Gastrocnemius medialis (tissue), 4 donors: Measurements from ENCODE around the gene MORN3. TPM values are rescaled to one million over a fixed set of nuclear protein-coding genes. Genes with fewer than 3 reads are reported as not detected.
A peak's percentile ranks its signal among the peaks of the same experiment; 100 is the strongest.
"Not testable (repeated sequence)": the region's sequence is repeated elsewhere in the genome, so short reads cannot be mapped to it uniquely, and the experiment has no call there.

Source experiments
- ATAC-seq, 2 donors: fragments of 150-250 bp; one replicate each; pipeline ENCODE4 v1.9.1; 2016
- DNase-seq, 2 donors: peaks; one replicate each; pipeline ENCODE4 v3.0.0-alpha.2; 2019
- H3K27ac ChIP-seq, 4 donors: fragments of 200-600 bp; sonication (generic); 1 replicate in 1 of 4; 2 replicates in 3 of 4; pipeline ENCODE4 v1.5.1; 2016 to 2018; ENCODE audit warnings: mild to moderate bottlenecking in 2 of 4, moderate library complexity in 1 of 4
- H3K27me3 ChIP-seq, 3 donors: fragments of 200-600 bp; sonication (generic) in 2 of 3; 1 replicate in 1 of 3; 2 replicates in 2 of 3; pipeline versions ENCODE4 v1.5.1 to v1.6.0; 2016 to 2019; ENCODE audit warnings: mild to moderate bottlenecking in 1 of 3, moderate library complexity in 1 of 3
- H3K36me3 ChIP-seq, 2 donors: fragments of 200-600 bp; sonication (generic) in 1 of 2; one replicate each; pipeline ENCODE4 v1.5.1; 2017 to 2018
- H3K4me1 ChIP-seq, 2 donors: fragments of 200-600 bp; sonication (generic) in 1 of 2; one replicate each; pipeline ENCODE4 v1.5.1; 2016 to 2017; ENCODE audit warnings: mild to moderate bottlenecking in 2 of 2
- H3K4me3 ChIP-seq, 4 donors: fragments of 200-600 bp; sonication (generic) in 3 of 4; 1 replicate in 1 of 4; 2 replicates in 3 of 4; pipeline ENCODE4 v1.5.1; 2016 to 2019; ENCODE audit warnings: mild to moderate bottlenecking in 2 of 4
- H3K9me3 ChIP-seq, 3 donors: fragments of 200-600 bp; sonication (generic) in 2 of 3; 1 replicate in 1 of 3; 2 replicates in 2 of 3; pipeline ENCODE4 v1.5.1; 2016 to 2019
- CTCF ChIP-seq, 5 experiments: fragments of 450-650 bp in 3 of 5; fragments of 200-600 bp in 2 of 5; sonication (generic) in 2 of 5; IDR thresholded peaks in 4 of 5; conservative IDR thresholded peaks in 1 of 5; 1 replicate in 4 of 5; 2 replicates in 1 of 5; pipeline ENCODE4 v1.5.1; 2016 to 2019; ENCODE audit warnings: antibody characterized with exemption in 5 of 5, mild to moderate bottlenecking in 3 of 5, moderate library complexity in 3 of 5
- POLR2A ChIP-seq, 2 donors: fragments of 450-650 bp; IDR thresholded peaks; one replicate each; pipeline ENCODE4 v1.6.1; 2017; ENCODE audit warnings: antibody characterized with exemption in 2 of 2, mild to moderate bottlenecking in 2 of 2, moderate library complexity in 2 of 2
- in situ Hi-C, 4 donors: fragments of 200-750 bp; cut with MboI; loops; one replicate each; pipeline versions ENCODE4 v1.15.0 to v1.8.0; 2017; ENCODE audit warnings: low sequenced_read_pairs in 4 of 4
- intact Hi-C: fragments of 100-400 bp; cut with DNase I; formaldehyde crosslinking; loops from one replicate; pipeline ENCODE4 v1.15.1; 2023; ENCODE audit warnings: low total_unique reads
- total RNA-seq, 4 donors: library from RNA; depleted of rRNA; stranded (reverse); fragments of >200 nt; gene quantifications; one replicate each; pipeline versions ENCODE4 v1.1.0 to v1.2.3, GENCODE V29; 2016

MORN3 gene
- total RNA-seq, 4 donors from 2014 or later, result not detected

GRCh38 chr12:121637231-121637914, 32.1 kb downstream of the MORN3 start:
- Histone ChIP-seq H3K4me1 (peaks cover 14 to 20% of the 10 kb centered on the region in 2 donors), H3K9me3 (no peaks in the 10 kb centered on the region), H3K27me3 (no peaks in the 10 kb centered on the region), H3K36me3 (peaks cover 0 to 15% of the 10 kb centered on the region in 2 donors), H3K4me3 (no peak overlapping the region), H3K27ac (peak overlapping the region; percentile 56 to 66 (median 58))
- intact Hi-C loops (no loop called here), in situ Hi-C loops (no loop called here)
- DNase-seq, result peak in 1 of 2 donors; percentile 44
- ATAC-seq, result peak in 1 of 2 donors; percentile 47
- TF ChIP-seq CTCF (IDR thresholded peaks at IDR 0.05 in 4 of 5, conservative IDR thresholded peaks at IDR 0.05 in 1 of 5) (no peak), POLR2A (IDR thresholded peaks at IDR 0.05) (no peak)

GRCh38 chr12:121634836-121635235, 34.6 kb downstream of the MORN3 start:
- Histone ChIP-seq H3K4me3 (no peak overlapping the region), H3K36me3 (no peaks in the 10 kb centered on the region), H3K27ac (peak overlapping the region; percentile 10 to 62 (median 39)), H3K4me1 (peaks cover 40 to 46% of the 10 kb centered on the region in 2 donors), H3K9me3 (no peaks in the 10 kb centered on the region), H3K27me3 (no peaks in the 10 kb centered on the region)
- intact Hi-C loops, result no loop called here
- ATAC-seq, result no peak
- DNase-seq, result no peak
- in situ Hi-C loops, result no loop called here
- TF ChIP-seq POLR2A (IDR thresholded peaks at IDR 0.05) (no peak), CTCF (IDR thresholded peaks at IDR 0.05 in 4 of 5, conservative IDR thresholded peaks at IDR 0.05 in 1 of 5) (no peak)

GRCh38 chr12:121633833-121634196, 35.6 kb downstream of the MORN3 start:
- ATAC-seq, H3K4me3 ChIP-seq, DNase-seq, in situ Hi-C loops, H3K27me3 ChIP-seq, H3K27ac ChIP-seq, intact Hi-C loops, H3K9me3 ChIP-seq, H3K36me3 ChIP-seq: not testable (repeated sequence)
- peaks cover 48 to 56% of the 10 kb centered on the region in 2 donors for H3K4me1 ChIP-seq

- H3K27ac ChIP-seq, result peak overlapping the region; percentile 66 to 95 (median 79)
- in situ Hi-C loops (no loop called here), intact Hi-C loops (no loop called here)
- H3K27me3 ChIP-seq, result no peaks in the 10 kb centered on the region
- no peak for DNase-seq
- peak; percentile 35 to 47 for ATAC-seq
- H3K4me1 ChIP-seq, result peaks cover 61 to 67% of the 10 kb centered on the region in 2 donors
- no peaks in the 10 kb centered on the region for H3K9me3 ChIP-seq
- H3K4me3 ChIP-seq, result no peak overlapping the region
- no peaks in the 10 kb centered on the region for H3K36me3 ChIP-seq
- no peak for TF ChIP-seq CTCF (IDR thresholded peaks at IDR 0.05 in 4 of 5, conservative IDR thresholded peaks at IDR 0.05 in 1 of 5)
- TF ChIP-seq POLR2A (IDR thresholded peaks at IDR 0.05), result no peak
Measured at GRCh38 chr12:121632069-121632970, 37.1 kb downstream of the MORN3 start.

GRCh38 chr12:121630791-121631355, 38.6 kb downstream of the MORN3 start:
- Histone ChIP-seq H3K4me3 (no peak overlapping the region), H3K9me3 (no peaks in the 10 kb centered on the region), H3K27ac (peak overlapping the region; percentile 74 to 95 (median 88)), H3K4me1 (peaks cover 57 to 70% of the 10 kb centered on the region in 2 donors), H3K27me3 (no peaks in the 10 kb centered on the region), H3K36me3 (no peaks in the 10 kb centered on the region)
- no peak for ATAC-seq
- DNase-seq, result no peak
- in situ Hi-C loops, result no loop called here
- TF ChIP-seq POLR2A (IDR thresholded peaks at IDR 0.05) (no peak), CTCF (IDR thresholded peaks at IDR 0.05 in 4 of 5, conservative IDR thresholded peaks at IDR 0.05 in 1 of 5) (no peak)
- intact Hi-C loops, result no loop called here
